Lung (tissue), 12 donors: Measurements from ENCODE around the gene C17orf100. TPM values are rescaled to one million over a fixed set of nuclear protein-coding genes. Genes with fewer than 3 reads are reported as not detected.
"Not testable (repeated sequence)": the region's sequence is repeated elsewhere in the genome, so short reads cannot be mapped to it uniquely, and the experiment has no call there.

ENCODE experiments used
- ATAC-seq: fragments of 200-7000 bp; cut with Tn5 transposase; one replicate; pipeline ENCODE4 v1.9.1; 2020; ENCODE audit warnings: moderate number of reproducible peaks; ENCODE audit not compliant: insufficient read depth, low FRiP score
- DNase-seq, 3 donors: peaks; one replicate each; pipeline ENCODE4 v3.0.0-alpha.2; 2013 to 2017
- H3K27ac ChIP-seq, 2 donors: one replicate each; pipeline ENCODE4 v1.5.1; 2013; ENCODE audit warnings: mild to moderate bottlenecking in 2 of 2, moderate library complexity in 2 of 2, control low read depth in 1 of 2, inconsistent platforms in 1 of 2, low read depth in 1 of 2, low read length in 1 of 2
- H3K27me3 ChIP-seq, 3 donors: one replicate each; pipeline ENCODE4 v1.5.1; 2013; ENCODE audit warnings: low read length in 2 of 3; ENCODE audit not compliant: control insufficient read depth in 3 of 3, insufficient read depth in 3 of 3
- H3K36me3 ChIP-seq, 4 donors: one replicate each; pipeline ENCODE4 v1.5.1; 2013; ENCODE audit warnings: low read length in 4 of 4, mild to moderate bottlenecking in 1 of 4, moderate library complexity in 1 of 4; ENCODE audit not compliant: control insufficient read depth in 4 of 4, insufficient read depth in 4 of 4
- H3K4me1 ChIP-seq, 5 donors: one replicate each; pipeline ENCODE4 v1.5.1; 2013; ENCODE audit warnings: low read length in 5 of 5, mild to moderate bottlenecking in 2 of 5, moderate library complexity in 1 of 5; ENCODE audit not compliant: control insufficient read depth in 5 of 5, insufficient read depth in 5 of 5
- H3K4me3 ChIP-seq: one replicate; pipeline ENCODE4 v1.5.1; 2013; ENCODE audit warnings: mild to moderate bottlenecking, control low read depth, moderate library complexity
- H3K9ac ChIP-seq, 2 donors: one replicate each; pipeline ENCODE4 v1.5.1; 2013; ENCODE audit warnings: low read length in 2 of 2, control low read depth in 1 of 2; ENCODE audit not compliant: insufficient read depth in 1 of 2
- H3K9me3 ChIP-seq, 4 donors: one replicate each; pipeline ENCODE4 v1.5.1; 2013; ENCODE audit warnings: low read length in 3 of 4, mild to moderate bottlenecking in 1 of 4, moderate library complexity in 1 of 4; ENCODE audit not compliant: control insufficient read depth in 4 of 4, insufficient read depth in 3 of 4
- WGBS, 2 donors: extraction: QIAGEN DNeasy Blood & Tissue Kit; methylation state at CpG; one replicate each; pipeline ENCODE4 v1.1.7; 2013; 5-methylcytosine and 5-hydroxymethylcytosine counted together
- polyA plus RNA-seq, 2 donors: library from polyadenylated mRNA; stranded (reverse); fragments of 200-250 nt; gene quantifications; one replicate each; pipeline ENCODE4 v1.2.1, GENCODE V29; 2013
- total RNA-seq, 2 donors: library from RNA; depleted of rRNA in 1 of 2; stranded (reverse); fragments of >200 nt in 1 of 2; gene quantifications; one replicate each; pipeline ENCODE4 v1.2.1, GENCODE V29; 2014 to 2021
- TF ChIP-seq, protein P1 (sequence below): IDR thresholded peaks from 2 replicates; pipeline ENCODE4 v1.5.1; 2012; ENCODE audit warnings: mild to moderate bottlenecking; ENCODE audit errors: control extremely low read depth, extremely low read depth
- donor health status: control.
- donor health status: control.
- donor health status: Bipolar disorder and iron deficiency.
- donor health status: healthy.
- donor health status: DM: yes; HTN: yes; CAD: no.

C17orf100 gene
- total and polyA plus RNA-seq, 4 donors, result 1.5 to 3.6 (median 2.0) TPM

GRCh38 chr17:6661464-6661848 is 9.9 kb downstream of the C17orf100 start:
- H3K27ac ChIP-seq, result no peak overlapping the region
- ATAC-seq, result no peak
- H3K9ac ChIP-seq, result no peak overlapping the region
- TF ChIP-seq, protein P1, sequence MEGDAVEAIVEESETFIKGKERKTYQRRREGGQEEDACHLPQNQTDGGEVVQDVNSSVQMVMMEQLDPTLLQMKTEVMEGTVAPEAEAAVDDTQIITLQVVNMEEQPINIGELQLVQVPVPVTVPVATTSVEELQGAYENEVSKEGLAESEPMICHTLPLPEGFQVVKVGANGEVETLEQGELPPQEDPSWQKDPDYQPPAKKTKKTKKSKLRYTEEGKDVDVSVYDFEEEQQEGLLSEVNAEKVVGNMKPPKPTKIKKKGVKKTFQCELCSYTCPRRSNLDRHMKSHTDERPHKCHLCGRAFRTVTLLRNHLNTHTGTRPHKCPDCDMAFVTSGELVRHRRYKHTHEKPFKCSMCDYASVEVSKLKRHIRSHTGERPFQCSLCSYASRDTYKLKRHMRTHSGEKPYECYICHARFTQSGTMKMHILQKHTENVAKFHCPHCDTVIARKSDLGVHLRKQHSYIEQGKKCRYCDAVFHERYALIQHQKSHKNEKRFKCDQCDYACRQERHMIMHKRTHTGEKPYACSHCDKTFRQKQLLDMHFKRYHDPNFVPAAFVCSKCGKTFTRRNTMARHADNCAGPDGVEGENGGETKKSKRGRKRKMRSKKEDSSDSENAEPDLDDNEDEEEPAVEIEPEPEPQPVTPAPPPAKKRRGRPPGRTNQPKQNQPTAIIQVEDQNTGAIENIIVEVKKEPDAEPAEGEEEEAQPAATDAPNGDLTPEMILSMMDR, result no peak
- H3K9me3 ChIP-seq, result no peaks in the 10 kb centered on the region
- no peaks in the 10 kb centered on the region for H3K4me1 ChIP-seq
- 82 to 84% methylated on average over 2 of the region's 2 CpGs for WGBS, 2 donors
- no peaks in the 10 kb centered on the region for H3K36me3 ChIP-seq
- no peak overlapping the region for H3K4me3 ChIP-seq
- DNase-seq, result no peak
- peaks cover 0 to 8% (median 7%) of the 10 kb centered on the region in 3 donors for H3K27me3 ChIP-seq

- 92 to 93% methylated on average over 14 of the region's 14 CpGs for WGBS, 2 donors
- not testable (repeated sequence) for H3K27ac ChIP-seq, DNase-seq, H3K27me3 ChIP-seq, H3K9me3 ChIP-seq, H3K4me3 ChIP-seq, H3K4me1 ChIP-seq, H3K9ac ChIP-seq, ATAC-seq, H3K36me3 ChIP-seq
These were observed 11.6 kb downstream of the C17orf100 start for GRCh38 chr17:6663200-6663599.

DNA sequence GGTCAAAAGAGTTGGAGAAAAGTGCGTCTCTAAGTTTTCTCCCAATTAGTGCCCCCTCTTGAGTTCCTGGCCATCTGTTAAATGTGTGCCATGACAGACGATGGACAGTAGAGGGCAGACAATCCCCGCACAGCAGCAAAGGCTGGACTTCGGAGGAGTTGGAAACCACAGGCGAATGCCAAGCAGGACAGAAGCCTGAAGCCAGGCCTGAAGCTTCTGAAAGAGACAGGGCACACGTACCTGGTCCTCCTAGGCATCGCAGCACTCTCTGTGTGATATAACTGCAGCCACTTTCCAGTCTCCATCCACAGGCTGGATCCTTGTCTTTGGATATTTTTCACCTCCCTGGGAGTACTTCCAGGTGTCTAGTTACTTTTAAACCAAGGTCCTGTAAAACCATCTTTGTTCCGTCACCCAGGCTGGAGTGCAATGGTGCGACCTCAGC is 14.5 kb downstream of the C17orf100 start:
- peak; percentile 83 to 90 (median 85) for DNase-seq
- no peak overlapping the region for H3K27ac ChIP-seq
- H3K27me3 ChIP-seq, result peaks cover 0 to 7% (median 4%) of the 10 kb centered on the region in 3 donors
- H3K9me3 ChIP-seq, result no peaks in the 10 kb centered on the region
- H3K4me3 ChIP-seq, result no peak overlapping the region
- TF ChIP-seq, protein P1, result peak; percentile 88
- H3K4me1 ChIP-seq, result no peaks in the 10 kb centered on the region
- peak; percentile 90 for ATAC-seq
- WGBS, 2 donors, result 19 to 23% methylated on average over 9 of the region's 9 CpGs
- no peak overlapping the region for H3K9ac ChIP-seq
- no peaks in the 10 kb centered on the region for H3K36me3 ChIP-seq

GRCh38 chr17:6666557-6666956 is 15.0 kb downstream of the C17orf100 start:
- TF ChIP-seq, protein P1, result no peak

More at GRCh38 chr17:6666557-6666956, 15.0 kb downstream of the C17orf100 start:
- Histone ChIP-seq H3K4me1 (no peaks in the 10 kb centered on the region), H3K27ac (no peak overlapping the region), H3K4me3 (no peak overlapping the region), H3K9me3 (no peaks in the 10 kb centered on the region), H3K9ac (no peak overlapping the region), H3K36me3 (no peaks in the 10 kb centered on the region), H3K27me3 (peaks cover 0 to 7% (median 4%) of the 10 kb centered on the region in 3 donors)
- DNase-seq (no peak), ATAC-seq (no peak)
- WGBS, 2 donors, result 94 to 95% methylated on average over 6 of the region's 6 CpGs
